ENCODE results near the gene MAML2.
A peak's percentile ranks its signal among the peaks of the same experiment; 100 is the strongest.

The MAML2 gene

DNA sequence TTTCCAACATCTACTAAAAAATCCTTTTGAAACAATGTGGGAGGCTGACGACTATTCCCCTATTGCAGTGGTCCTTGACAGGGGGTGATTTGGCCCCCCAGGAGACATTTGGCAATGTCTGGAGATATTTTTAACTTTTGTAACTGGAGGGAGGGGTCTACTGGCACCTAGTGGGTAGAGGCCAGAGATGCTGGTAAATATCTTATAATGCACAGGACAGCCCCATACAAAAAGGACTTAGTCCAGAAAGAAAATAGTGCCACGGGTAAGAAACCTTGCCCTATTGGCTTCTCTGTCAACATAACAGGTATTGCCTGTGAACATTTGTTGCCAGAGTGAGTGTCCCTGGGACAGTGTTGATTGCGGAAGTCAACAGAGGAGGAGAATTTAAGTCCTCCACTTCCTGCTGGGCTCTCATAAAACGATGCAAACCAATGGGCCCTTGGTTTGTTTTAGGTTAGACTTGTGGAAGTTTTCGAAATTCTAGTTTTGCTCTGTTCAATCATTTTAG is 101.6 kb downstream of the MAML2 start:
- DNase-seq (ENCODE audit: low read depth in 2 of 2): no peak

DNA sequence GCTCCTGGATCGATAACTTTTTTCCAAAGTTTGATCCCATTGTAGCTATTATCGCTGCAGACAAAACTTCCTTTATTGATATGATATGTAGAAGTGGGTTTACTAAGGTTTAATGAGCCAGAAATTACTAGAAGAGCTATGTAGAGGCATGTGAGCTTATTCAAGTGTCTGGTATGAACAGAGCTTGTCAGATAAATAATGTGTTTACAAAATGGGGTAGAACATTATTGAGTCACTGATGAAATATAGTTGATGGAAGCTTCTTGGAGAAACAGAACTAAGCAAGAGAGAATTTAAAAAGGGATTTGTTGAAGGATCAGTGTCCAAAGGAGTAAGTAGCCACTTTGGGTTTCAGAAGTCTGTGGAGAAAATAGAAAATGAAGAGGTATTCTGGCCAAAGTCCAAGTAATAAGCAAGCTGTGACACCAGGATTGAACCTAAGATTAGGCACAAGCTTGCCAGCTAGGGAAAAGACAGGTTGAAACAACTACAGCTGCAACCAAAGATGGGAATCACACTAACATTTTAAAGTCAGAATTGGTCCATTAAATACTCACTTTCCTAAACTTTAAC is 104.3 kb downstream of the MAML2 start:
- DNase-seq (ENCODE audit: low read depth in 2 of 2): no peak

DNA sequence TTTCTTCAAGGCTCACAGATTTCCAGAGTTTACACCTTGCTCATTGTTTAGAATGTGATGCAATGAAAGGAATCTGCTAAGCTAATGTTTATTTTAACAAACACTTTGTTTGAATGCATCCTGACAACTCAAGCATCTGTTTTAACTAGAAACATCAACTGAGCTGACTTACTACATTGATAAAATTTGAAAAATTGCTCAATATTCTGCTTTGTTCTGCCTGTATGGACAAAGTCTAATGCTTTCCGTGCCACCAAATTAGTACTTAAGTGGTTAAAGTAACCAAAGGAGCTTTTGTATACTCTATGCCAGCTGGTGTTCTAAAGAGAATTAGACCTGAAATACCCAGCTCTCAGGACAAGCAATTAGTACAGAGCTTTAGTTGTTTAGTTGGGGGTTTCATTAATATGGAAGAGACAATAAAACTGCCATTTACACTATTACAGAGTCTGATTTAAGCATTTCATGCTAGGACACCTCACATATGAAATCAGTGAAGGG is 105.2 kb downstream of the MAML2 start:
- no peak for DNase-seq (ENCODE audit: low read depth in 2 of 2)

DNA sequence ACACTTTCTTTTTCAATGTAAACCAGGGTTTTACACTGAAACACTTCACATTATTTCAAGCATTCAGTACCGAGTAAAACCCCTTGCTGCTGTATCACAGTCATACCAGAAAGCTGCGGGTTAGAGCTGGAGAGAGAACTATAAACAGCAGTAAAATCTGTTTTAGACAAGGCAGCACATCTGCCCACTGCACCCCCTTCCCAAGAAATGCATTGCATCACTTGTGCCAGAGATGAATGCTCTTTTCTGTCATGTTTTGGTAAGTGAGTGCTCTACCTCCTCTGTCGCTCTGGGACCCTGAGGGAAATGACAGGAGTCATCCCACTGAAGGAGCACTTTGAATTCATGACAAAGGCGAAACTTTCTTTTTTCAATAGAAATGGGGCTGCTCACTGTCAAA is 107.2 kb downstream of the MAML2 start:
- DNase-seq (ENCODE audit: low read depth in 2 of 2): peak; percentile 63 to 64

DNA sequence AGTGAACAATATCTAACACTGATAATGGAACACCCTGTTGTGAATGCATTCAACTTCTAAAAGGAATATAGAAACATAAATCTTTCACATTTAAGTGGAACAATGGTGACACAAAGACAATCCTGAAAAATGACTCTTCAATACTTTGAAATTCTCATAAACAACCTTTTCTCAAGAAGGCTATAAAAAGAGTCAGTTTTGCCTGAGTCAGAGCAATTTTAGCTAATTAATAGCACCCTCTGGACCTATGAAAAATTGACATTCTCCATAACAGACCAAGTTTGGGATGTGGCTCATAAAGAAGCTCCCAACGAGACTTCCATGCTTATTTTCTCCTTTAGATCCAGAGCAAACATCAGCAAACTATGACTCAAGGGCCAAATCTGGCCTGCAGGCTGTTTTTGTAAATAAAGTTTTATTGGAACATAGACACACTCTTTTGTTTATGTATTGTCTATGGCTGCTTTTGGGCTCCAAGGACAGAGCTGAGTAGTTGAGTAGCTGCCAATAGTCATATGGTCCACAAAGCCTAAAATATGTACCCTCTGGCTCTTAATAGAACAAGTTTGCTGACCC is 108.0 kb downstream of the MAML2 start:
- DNase-seq (ENCODE audit: low read depth in 2 of 2): no peak

DNA sequence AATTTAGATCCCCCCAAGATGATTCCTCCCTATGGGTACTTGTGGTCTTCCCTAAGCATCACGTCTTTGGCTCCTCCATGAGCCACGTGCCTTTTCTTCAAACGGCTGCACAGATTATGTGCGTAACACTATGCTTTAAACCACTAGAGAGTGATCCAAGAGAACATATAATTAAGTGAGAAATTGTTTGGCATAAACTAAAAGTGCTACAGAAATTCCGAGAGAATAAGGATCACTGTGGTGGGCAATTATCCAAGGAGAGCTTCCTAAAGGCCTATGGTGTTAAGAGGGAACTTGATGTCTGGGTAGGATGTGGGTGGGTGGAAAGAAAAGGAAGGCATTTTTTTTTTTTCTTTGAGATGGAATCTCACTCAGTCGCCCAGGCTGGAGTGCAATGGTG is 110.9 kb downstream of the MAML2 start:
- DNase-seq (ENCODE audit: low read depth in 2 of 2): no peak

DNA sequence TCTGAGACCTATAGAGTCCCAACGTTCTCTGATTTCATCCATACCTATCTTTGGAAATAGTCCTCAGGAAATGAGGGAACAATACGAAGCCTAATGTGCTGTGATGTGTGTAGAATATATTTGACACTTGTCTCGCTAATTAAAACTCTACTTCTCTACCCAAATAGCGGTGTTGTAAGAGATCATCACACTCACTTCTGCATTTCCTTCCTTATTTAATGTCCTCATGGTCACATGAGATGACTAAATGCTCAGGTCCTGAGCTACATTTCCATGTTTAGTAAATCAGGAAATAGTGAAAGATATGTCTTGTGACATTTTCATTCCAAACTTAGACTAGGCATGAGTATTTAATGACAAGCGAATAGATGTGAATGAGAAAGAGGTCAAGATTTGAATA is 112.3 kb downstream of the MAML2 start:
- no peak for DNase-seq (ENCODE audit: low read depth in 2 of 2)

DNA sequence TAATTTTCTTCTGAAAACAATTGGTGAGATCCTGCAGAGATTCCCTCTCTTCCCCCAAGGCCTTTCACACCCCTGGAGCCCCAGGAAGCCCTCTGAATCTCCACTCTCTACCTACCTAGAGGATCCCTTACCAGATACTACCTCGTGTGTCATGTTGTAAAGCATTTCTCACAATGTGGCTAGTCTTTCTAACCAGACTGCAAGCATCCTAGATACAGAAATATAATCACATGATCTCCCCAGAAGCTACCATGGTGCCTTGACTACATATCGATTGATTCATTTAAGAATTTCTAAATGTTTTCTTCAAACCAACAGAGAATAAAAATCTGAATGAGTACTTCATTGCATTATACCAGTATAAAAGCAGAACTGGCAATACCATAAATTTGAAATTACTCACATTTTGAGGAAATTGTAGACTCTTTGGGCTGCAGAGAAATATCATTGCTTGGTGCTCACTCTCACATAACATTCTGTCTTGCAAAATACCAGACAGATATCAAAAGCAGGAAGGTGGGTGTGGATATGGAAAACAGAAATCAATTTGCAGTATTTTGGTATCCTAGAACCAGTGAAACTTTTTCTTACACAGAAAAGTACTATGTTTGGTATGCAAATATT is 113.5 kb downstream of the MAML2 start:
- DNase-seq (ENCODE audit: low read depth in 2 of 2): no peak

DNA sequence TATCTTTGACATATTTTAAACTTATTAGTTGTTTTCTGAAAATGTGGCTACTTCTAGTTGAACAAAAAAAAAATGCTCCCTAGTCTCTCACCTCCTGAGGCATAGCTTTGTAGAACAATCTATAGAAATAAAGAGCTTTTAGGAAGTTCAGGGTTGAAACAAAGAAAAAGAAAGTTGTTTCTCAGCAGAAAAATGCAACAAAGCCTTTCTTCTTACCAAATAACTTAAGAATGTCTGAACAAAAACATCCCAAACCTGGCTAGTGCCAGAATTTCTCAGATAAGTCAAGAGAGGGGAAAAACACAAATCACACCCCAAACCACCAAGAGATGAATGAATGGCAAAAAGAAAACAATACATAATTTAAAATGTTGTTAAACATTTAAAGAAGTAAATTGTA is 114.1 kb downstream of the MAML2 start:
- DNase-seq (ENCODE audit: low read depth in 2 of 2): no peak

DNA sequence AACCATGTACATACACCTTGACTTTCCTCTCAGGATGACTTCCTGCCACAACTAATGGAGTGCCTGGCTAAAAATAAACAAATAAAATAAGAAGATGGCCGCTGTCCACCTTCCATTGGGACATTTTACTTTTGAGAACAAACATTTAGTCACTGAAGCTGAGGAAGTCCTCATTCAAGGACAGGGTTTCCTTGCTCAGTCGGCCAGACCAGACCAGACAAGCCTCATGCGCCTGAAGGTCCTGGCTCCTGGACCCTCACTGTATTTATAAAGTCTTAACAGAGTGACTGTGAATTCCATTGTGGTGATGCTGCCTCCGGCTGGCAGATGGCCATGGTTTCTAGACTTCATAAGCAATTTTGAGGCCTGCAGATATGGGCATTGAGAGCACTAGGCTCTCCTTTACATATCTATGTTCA is 114.5 kb downstream of the MAML2 start:
- no peak for DNase-seq (ENCODE audit: low read depth in 2 of 2)

DNA sequence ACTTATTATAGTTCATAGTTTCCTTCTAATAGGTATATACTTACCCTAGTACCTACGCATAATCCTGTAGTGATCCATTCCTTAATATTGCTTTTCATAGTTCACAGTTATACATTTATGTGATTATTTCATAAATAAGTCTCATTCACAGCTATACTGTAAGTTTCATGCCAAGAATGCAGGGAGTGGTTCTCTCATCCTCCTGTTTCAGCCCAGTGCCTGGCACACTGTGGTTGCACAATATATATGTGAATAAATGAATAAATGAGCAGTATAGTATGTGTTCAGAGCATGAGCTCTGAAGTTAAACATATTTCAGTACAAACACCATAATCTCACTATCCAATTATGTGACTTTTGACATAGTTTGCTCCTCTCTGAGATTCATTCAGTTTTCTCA is 115.8 kb downstream of the MAML2 start:
- no peak for DNase-seq (ENCODE audit: low read depth in 2 of 2)

DNA sequence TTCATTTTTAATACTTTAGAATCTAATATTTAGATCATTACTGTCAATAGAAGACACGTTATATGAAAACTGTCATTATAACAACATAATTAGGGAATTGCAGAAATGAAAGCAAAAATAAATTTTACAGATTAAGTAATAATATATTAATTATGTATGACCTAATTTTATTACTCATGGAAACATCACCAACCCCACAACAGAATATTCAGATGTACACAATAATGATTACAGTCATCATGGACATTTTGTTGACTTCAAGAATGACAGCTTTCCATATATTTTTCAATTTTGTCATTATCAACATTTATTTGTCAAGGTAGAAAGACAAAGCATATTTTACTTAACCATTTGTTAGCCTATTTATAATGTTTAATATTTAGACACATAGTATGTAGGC is 119.9 kb downstream of the MAML2 start:
- DNase-seq (ENCODE audit: low read depth in 2 of 2): no peak

DNA sequence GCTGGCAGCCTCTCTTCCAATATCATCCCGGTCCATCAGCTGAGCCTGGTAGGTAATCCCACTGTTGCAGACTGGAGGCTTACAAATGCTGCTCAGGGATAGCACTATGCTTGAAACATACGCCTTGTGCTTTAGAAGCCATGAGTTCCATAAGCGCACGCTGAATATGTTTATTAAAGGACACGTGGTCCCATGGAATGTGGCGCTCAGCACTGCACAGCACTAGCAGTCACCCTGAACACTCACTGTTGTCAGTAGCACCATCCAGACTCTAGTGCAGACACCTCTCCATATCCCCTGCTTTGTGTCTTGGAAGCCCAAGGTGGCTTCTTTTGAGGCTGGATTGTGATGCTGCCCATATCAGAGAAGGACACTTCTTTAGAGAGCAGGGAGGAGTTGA is 120.9 kb downstream of the MAML2 start:
- DNase-seq (ENCODE audit: low read depth in 2 of 2): no peak

DNA sequence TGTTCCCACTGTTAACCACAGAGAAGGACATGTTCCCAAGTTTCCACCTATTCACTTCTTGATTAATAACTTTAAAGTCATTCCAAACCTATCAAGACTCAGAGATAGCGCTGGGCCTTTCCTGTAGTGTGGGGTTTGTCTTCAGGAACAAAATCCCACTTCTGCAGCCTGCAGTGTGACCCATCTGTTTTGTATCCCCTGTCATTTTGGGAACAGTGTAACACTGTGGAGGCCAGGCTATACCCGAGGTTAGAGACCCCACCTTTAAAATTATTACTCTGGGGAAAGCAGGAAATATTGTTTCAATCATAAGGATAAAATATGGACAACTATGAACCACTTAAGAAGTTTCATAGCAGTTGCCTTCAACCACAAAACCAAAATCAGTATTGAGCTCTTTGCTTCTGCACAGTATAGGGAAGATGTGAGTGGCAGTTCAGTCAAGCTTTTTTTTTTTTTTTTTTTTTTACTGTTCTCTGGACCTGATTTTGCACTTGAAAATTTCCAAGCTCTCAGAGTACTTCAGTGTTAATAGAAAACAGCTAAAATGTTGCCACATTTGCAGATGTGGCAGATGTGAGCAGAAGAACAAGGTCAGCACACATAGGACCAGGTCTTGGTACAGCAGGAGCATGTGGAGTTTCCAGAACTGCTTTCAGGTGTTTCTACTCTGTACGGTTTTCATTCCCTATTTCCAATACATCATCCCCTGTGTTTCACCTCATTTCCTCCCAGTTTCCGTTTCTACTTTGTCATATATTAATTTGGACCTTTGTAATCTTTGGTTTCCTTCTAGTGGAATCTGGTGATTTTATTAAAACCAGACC is 121.5 kb downstream of the MAML2 start:
- no peak for DNase-seq (ENCODE audit: low read depth in 2 of 2)

DNA sequence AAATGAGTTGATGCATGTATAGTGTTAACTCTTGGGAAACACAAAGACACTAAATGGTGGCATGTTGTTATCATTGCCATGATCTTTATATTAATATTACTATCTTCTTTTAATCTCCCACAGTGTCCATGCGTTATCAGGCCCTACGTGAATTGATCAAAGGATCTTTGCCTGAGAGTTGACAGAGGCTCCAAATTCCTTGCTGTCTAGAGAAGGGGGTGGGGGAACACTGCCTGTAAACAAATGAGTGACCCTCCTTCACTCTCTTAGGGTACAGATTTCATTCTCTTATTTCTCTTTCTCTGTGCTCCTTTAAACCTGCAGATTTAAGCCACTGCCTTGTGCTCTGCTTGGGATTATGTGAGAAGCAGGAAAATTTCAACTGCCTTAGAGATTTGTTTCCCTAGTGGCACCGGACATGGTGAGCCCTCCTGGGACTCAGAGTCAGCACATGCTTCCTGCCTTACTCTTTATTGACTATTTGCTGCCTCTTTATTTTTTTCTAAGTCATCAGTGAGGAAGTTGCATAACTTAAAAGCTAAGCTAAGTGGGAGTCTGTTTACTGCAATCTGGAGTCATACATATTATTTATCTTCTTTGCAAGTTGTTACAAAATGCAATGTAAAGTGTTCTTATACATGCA is 122.9 kb downstream of the MAML2 start:
- DNase-seq (ENCODE audit: low read depth in 2 of 2): no peak

DNA sequence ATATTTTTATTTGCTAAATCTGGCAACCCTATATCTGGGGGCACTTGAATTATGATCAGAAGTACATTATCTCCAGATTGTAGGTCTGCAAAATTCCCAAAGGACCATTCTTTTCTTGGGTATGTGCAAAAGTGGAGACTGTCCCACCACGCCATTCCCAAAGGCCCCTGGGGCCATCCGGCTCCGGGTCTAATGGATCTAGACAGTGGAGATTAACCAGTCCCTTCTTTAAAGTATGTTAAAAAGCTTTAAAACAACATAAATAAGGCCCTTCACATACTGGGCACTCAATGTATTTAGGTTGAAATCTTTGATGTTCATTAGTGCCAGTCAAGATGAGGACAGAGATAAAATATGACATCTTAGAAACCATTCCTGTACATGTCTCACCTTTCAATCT is 124.1 kb downstream of the MAML2 start:
- DNase-seq (ENCODE audit: low read depth in 2 of 2): no peak

DNA sequence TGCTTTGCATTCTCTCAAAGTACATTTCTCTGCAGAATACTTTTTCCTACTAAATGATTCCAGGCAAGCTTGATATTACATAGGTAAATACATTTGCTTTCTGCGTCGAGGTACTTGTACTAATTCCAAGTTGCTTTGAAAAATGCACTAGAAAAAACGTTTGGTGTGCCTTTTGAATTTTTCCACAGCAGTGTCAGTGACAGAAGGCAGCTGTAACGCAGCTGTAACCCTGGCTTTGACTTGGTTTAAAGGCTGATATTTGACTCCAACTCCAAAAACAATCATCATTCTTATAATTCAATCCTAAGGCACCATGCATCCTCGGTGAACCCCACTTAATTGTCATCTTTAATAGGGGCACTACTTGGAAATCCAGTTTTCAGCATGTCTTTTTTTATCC is 125.0 kb downstream of the MAML2 start:
- DNase-seq (ENCODE audit: low read depth in 2 of 2): no peak

DNA sequence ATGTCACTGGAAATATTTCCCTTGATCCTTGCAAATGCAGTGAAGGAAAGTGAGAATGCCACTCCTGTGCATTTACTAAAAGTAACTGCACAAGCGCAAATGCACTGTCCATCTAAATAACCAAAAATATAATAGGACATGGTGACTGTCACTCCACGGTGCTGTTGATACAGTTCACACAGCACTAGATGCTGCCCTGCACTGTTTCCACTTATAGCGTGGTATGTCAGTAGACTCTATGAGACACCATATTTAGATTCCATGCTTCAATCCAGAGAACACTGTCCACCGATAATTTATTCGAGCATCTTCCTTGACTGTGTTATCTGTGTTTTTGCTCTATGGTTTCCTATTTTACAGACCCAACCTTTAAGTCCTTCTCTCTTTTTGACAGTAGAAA is 125.8 kb downstream of the MAML2 start:
- no peak for DNase-seq (ENCODE audit: low read depth in 2 of 2)

DNA sequence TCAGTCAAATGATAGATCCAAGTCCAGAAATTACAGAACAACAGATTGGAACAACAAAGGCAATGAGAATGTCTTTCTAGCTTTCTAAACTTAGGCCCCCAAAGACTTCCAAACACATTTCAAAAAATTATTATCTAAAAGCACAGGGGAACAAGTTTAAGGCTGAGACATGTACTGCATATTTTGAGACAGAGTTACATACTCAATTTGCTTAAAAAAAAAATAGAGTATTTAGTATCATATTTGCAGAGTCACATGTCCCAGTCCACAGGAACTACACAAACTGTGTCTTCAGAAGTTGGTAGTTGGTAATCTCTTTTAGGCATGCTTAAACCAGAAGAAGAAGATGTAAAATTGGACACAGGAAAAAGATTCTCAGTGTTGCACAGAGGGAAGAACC is 127.2 kb downstream of the MAML2 start:
- DNase-seq (ENCODE audit: low read depth in 2 of 2): no peak

DNA sequence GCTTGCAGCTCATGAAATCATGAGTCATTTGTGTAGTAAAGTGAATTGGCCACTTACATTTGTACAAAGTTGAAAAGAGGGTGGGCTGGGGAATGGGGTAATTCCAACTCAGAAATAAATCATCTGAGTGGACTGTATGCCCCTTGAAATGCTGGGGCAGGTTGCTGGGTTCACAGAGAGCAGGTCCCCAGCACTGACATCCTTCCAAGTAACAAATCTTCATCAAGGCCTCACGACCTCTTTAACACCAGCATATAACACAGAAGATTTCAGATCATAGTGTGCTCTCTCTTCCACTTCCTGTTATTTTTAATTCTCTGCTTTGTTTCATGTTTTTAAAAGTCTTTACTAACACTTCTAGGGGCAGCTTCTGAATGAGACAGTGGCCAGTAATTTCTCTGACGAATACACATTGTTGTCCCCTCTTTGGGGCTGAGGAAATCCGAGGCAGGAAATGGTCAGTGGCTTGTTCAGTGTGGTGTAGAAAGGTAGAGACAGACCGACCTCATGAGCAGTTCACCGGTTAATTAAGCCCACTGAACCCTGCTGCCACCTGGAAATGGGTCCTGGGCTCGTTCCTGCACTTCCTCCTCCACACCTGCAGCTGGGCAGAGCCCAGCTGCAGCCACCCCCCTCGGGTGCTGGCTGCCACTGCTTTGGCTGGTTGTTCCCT is 127.7 kb downstream of the MAML2 start:
- DNase-seq (ENCODE audit: low read depth in 2 of 2): no peak

DNA sequence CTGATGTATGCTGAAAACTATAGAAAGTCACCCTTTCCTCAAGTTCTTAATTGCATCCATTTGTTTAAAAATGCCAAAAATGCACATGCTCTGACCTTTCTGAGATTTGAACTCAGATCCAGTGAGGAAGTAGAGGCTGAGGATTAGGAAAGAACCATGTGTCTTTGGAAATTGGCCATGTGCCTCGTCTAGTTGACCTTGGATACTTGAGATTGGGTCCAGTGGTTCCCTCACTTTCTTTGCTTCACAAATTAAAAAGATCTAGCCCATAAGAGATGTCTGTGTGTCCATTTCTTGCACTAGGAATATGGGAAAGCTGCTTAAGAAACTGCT is 128.3 kb downstream of the MAML2 start:
- no peak for DNase-seq (ENCODE audit: low read depth in 2 of 2)

DNA sequence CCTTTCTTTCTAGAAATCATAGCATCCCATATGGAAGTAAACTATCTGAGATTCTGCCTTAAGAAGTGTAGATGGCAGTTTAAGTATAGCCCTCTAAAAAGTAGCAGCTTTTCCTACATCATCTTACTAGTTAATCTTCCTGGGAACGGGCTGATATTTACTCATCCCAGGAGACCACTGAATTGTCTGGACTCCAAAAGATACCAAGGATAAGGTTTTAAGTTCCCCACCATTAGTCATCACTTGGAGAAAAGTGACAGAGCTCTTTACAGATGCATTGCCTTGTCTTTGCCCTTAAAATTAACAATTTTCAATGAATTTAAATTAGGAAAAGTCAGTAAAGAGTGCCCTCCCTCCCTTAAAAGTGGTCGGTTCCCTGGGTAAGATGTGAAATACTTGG is 129.5 kb downstream of the MAML2 start:
- DNase-seq (ENCODE audit: low read depth in 2 of 2): no peak
